LNCAP (cell line): ENCODE data around the gene TRIM14.

Experiments
- CTCF ChIP-seq: fragments of 450-650 bp; IDR thresholded peaks from 2 replicates; pipeline ENCODE4 v1.5.1; 2017; ENCODE audit warnings: mild to moderate bottlenecking

Gene TRIM14

GRCh38 chr9:98031935-98032334 lies 87.1 kb downstream of the TRIM14 start:
- TF ChIP-seq CTCF, result no peak

DNA sequence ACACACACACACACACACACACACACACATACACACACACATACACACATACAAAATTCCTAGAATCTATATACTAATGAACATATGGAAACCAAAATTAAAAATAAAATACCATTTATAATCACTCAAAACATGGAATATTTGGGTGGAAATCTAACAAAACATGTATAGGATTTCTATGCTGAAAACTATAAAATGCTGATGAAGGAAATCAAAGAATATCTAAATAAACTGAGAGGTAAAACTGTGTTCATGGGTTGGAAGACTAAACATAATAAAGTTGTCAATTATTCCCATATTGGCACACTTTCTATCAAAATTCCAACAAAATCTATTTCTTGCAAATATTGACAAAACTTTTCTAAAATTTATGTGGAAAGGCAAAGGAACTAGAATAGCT lies 87.9 kb downstream of the TRIM14 start:
- no peak for TF ChIP-seq CTCF

- TF ChIP-seq CTCF, result no peak
Observed at GRCh38 chr9:98024702-98025101, 94.3 kb downstream of the TRIM14 start.

GRCh38 chr9:98022447-98022846 lies 96.6 kb downstream of the TRIM14 start:
- TF ChIP-seq CTCF, result no peak

- no peak for TF ChIP-seq CTCF
Observed at GRCh38 chr9:98021306-98022040, 97.5 kb downstream of the TRIM14 start.

DNA sequence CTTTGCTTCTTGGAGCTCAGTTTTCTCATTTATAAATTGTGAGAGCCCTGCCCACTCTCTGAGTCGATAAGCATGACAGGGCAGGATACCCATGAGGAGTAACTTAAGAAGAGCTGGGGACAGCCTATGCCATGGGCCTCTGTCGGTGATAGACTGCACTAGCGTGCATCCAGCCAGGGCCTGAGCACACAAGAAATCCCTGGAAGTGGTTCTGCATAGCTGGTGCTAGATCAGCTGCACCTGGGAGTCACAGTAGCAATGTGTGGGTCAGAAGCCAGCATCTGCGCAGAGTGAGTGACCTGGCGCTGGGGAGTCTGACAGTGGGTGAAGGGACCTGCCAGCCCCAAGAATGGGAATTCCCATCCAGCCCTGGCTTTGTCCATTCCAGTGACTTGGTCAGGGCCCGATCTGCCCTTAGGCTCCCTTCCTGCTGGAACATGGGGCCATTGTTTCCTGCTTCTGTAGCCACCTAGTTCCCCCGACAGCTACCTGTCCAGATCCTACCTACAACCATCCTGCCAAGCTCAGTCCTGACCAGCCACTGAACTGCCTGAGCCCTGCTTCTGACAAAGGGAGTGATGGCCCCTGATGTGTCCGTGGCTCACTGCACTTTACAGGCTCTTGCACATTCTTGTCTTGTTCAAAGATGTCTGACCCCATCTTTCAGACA lies 98.4 kb downstream of the TRIM14 start:
- TF ChIP-seq CTCF, result no peak
